HG03135 (cell line): ENCODE data around the gene GMDS.

Experiments
- ATAC-seq: cut with Tn5 transposase; IDR thresholded peaks from one replicate; pipeline ENCODE4 v1.9.1; 2021; ENCODE audit warnings: mild to moderate bottlenecking, moderate library complexity; ENCODE audit not compliant: unreplicated experiment

GMDS gene

DNA sequence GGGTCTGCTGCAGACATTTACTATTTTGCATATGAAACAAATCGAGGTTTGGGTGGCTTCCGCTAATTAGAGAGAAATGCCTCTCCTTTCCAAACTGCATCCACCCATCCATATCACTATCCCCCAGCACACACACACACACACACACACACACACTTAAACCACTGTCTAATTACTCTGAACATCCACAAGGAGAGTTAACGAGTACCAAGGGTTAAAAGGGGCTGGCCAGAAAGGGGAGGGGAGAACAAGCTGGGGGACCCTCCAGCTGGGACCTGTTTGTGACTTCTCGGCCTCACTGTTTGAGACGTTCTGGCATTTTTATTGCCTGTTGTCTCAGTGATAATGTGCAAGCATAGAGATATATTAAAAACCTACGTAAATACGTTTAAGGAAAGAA, 374.5 kb downstream of the GMDS start:
- no peak for ATAC-seq

DNA sequence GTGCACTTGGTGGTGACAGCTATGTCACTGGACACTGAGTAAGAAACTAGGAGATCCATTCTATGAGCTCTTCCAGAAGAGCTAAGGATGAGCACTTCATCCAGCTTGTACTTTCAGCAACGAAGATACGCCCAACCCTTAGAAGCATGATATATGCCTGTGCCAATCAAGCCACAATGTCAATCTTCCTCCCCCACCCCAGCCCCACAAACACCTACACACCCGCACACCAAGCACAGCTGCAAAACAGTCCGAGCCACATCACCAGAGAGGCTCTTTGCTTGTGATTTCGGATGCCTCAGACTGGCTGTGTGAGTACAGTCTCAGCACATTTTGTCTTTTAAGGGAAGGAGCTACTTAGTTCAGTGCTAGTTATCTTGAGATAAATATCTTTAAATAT, 375.2 kb downstream of the GMDS start:
- no peak for ATAC-seq

DNA sequence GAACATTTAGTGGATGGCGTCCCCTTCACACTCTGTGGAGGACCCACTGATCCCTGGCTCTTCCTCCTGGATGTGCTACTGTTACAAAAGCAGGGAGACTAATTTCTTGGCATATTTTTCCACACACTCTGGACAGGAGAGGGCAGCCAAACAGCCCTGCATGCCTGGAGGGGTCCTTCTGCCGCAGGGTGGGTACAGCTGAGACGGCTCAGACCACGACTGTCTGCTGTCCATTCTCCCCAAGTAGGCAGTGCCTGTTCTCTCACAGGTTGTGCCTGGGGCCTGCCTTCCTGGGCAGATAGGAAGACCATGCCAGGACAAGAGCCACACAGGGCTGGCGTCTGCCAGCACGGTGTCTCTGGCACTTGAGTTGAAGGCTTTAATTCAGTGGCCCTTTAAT, 375.6 kb downstream of the GMDS start:
- no peak for ATAC-seq

DNA sequence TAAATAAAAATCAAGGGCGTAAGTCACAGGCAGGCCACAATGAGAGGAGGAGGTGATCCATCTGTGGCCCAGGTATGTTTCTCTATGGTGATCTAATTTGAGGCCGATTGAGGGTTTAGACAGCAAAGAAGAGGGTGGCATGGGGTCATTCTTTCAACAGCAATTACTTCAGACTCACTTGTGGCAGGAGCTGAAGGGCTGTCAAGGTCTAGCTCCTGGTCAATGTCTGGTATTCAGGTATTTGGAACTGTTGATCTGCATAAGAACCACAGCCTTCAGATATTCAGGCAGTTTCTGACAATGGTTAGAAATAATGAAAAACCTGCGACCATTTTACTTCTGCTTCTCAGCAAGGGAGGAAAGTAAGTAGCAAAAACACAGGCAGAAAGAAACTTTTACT, 376.1 kb downstream of the GMDS start:
- no peak for ATAC-seq

DNA sequence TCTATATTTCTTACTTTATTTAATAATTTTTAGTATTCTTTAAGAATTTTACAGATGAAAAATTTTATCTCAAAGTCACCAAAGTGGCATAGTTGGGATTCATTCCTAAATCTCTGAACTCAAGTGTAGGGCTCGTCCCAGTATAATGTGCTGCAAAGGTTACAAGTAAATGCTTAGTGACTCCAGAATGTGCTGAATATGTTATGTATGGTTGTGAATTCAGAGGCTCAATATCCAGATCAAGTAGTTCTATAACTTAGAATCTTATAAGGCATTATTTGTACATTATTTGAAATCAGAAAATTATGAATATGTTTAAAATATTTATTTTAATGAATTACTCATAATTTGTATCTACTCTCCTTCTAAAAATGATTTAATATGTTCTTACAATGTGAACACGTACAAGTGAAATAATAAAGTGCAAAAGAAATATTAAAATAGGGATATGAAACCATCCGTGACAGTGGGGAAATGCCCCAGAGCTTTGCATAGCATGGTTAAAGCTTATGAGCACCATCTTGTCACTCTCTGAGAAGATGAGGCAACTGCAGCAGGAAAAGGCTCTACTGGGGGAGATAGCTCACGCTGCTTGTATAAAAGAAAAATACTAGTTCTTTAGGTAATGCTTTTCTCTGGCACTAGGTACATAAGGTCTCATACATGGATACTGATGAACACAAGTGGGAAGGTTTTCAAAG, 376.7 kb downstream of the GMDS start:
- ATAC-seq, result peak; percentile 64

DNA sequence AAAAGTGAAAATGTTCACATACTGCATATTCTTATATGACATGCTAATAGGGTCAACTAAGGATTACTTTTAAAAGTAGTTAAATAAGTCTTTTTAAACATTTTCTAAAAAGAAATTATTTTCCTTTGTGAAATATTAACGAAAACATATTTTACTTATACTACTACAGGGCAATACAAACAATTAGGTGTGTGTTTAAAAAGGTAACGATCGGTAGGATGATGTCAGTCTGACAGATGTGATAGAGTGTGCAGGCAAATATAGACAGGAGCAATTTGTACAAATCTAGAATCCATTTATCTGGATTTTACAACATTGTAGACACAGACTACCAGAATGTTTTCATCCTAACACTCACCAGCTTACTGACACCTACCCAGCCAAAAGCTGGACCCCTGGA, 378.2 kb downstream of the GMDS start:
- no peak for ATAC-seq

DNA sequence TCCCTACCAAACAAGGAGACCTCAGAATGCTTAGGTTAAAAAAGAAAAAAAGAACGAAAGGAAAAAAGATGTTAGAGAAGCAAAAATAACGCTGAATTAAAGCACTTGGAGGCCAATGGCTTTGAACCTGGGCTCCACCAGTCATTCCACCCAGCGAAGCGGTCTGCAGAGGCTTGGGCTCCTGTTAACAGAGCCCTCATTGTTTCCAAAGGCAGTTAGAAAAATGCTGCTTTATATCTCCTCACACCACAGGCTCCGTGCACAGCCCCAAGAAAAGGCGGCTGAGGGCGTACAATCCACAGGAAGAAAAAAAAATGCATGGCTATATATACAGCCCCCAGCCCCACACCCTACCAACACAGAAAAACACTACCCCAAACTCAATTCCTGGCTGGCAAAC, 379.8 kb downstream of the GMDS start:
- no peak for ATAC-seq

DNA sequence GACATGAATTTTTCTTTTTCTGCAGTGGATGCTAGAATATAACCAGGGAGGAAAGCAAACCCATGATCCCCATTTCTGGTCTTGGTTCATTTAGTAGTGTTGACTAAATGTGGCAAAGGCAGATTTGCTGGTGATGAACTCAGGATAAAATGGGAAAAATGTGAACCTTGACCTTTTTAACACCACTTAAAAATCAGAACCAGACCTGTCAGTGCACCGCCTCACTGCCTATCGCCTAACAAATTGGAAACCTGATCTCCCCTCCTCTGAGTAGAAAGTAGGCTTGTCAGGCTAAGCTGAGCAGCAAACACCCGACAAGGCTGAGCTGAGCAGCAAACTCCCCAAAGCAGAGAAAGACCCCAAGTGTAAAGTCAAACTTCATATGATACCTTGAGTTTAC, 380.9 kb downstream of the GMDS start:
- ATAC-seq, result no peak

DNA sequence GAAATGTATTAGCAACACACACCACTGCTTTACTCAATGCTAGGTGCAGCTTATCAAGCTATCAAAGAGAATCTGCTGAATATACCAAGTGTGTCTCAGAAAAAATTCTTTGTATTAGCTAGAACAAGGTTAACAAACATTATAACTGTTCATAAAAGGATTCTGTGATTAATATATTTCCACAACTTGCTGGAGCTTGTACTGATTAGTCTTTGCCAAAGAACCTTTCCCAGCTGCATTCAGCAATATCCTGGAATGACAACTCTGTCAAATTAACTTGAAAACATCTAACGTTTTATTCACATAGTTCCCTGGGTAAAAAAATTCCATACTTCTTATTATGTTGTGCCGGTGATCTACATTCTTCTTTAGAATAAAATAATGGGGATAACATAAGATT, 383.0 kb downstream of the GMDS start:
- no peak for ATAC-seq

DNA sequence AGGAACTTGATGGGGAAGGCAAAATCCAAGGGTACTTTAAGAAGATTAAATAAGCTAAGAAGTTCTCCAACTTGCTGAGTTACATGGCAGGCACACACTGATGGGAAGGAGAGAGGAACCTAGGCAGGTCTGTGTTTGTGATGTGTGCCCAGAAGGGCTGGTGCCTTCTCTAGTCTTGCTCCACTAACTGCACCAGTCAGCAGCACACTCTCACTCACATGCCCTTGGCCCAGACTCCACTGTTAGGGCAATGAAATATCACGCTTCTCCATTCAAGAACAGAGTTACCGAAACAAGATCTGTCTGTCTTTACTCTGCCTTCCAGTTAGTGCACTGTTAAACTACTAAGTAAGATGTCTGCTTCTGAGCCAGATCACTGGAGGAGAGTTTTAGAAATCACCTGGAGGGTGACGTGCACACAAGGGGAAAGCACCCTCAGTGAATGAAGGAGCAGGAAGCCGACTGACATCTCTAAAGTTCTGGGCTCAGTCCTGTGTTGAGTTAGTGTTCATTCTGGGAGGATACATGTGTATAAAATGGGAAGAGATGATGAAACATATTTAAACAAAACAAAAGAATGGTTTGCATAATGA, 384.6 kb downstream of the GMDS start:
- ATAC-seq, result no peak

DNA sequence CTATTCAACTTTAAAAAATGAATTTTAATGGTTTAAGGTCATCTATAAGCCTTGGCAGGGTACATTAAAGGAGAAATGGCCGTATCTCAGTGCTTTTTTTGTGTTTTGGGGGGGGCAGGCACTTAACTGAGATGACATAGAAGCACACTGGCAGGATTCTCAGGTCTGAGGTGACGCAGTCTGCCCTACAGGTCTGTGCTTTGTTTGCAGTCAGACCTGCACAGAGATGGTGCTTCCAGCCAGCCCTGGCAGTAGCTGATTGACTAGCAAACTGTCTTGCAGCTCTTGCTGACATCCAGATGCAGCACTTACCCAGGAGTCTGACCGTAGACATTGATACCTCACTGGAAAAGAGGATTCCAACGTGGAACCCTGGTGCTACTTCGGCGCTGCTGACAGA, 386.5 kb downstream of the GMDS start:
- no peak for ATAC-seq

DNA sequence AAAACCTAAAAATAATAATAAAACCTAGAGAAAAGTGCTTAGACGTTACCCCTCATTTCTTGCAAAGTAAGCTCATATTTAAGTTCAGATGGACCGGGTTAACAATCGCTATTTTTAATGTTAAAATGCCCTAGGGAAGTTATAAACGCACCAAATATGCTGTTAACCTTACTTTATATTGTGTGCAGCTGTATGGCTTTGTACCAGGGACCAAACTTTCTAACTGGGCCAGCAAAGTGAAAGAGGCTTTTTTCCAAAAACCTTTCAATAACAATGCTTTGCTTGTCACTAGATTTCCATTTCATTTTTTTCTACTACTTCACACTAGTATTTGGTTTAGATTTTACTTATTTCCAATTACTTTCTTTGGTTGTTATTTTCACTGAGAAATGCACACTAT, 387.2 kb downstream of the GMDS start:
- no peak for ATAC-seq

DNA sequence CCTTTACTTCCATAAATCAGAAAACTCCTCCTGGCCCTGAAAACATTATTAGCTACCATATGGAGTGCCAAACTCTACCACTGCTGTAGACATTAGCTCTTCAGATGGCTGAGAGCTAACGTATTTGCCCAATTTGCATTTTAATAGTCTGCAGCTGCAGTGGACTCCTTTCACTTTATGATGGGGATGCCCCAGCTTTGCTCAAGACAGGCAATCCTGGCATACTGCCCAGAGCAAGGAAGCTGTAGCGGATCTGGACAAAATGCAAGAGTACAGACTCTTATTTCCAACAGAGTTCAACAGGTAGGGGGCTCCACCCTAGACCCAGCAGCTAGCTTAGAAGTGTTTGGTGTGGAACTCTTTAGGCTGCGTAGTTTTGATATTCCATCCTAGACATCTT, 389.0 kb downstream of the GMDS start:
- ATAC-seq, result peak; percentile 86

DNA sequence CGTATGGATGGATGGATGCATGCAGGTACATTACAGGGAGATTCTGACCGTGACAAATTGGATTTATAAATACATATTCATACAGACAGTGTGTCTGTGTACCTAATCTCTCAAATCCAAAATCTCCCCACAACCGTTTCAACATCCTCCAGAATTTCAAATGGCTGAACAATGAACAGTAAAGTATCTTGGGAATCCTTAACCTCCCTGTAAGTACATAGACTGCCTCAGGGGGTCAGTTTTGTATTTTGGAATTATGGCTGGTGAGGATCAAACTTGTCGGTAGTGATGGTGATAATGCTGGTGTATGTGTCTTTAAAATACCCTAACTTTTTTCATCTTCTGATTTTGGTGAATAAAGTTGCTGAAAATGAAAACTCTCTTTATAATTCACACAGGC, 389.5 kb downstream of the GMDS start:
- ATAC-seq, result no peak

DNA sequence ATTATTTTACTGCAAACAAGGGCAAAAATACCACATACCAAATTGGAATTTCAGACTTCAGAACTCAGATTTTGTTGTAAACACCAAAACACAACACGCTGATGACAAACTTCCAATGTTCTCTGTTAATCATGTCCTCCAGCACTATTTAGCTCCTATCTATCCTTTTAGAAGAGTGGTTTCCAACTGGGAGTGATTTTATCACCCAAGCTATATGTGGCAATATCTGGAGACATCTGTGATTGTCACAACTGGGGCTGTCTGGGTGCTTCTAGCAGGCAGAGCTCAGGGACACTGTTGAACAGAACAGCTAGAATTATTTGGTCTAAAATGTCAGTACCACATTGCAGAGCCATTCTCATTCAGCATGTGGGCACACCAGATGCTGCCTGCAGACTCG, 391.1 kb downstream of the GMDS start:
- no peak for ATAC-seq

DNA sequence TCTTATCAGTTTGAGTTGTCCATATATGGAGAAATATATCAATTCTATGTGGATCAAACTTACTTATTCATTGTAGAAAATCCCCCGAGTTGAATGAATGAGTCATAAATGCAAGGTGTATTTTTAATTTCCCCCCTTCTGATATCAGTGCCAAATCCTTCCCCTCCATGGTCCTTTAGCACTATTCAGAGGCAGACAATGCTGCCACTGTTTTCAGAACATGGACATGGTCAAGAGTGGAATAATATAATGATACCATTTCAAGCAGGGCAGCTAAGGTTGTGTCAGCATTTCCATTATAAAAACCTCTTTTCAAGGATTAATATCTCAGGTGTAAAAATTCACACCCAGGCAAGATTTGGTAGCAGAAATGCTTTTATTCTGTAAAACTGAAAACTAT, 391.6 kb downstream of the GMDS start:
- ATAC-seq, result no peak

DNA sequence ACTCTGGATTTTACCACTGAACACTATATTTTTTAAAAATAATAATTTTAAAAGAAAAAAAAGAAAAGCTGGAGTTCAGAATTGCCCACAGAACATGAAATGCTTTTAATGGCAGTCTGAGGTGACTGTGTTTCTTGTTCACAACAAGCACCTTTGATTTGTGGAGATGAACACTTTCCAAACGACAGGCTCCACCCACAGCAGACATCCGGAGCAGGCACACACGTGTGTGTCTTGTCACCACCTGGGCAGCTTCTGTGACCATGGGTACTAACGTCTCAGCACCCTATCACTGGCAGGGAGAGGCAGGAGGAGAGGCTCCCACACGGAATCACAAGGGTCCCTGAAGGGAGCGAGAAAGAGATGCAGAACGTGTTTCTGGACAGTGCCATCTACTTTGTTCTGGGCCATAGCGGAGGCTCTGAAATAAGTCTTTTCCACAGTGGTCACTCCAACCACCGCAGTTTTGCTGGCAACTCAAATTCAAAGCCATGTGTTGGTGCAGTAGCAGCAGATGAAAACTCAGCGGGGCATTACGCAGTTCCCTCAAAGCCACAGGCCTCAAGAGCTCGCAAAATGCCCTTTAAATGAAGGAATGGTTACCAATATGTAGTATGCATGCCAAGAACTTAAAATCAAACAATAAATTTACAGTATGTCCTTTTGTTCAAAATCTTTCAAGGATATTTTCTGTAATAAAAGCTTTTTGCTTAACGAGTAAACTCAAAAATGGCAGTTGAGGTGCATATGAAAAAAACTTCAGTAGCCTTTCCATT, 393.5 kb downstream of the GMDS start:
- ATAC-seq, result no peak

DNA sequence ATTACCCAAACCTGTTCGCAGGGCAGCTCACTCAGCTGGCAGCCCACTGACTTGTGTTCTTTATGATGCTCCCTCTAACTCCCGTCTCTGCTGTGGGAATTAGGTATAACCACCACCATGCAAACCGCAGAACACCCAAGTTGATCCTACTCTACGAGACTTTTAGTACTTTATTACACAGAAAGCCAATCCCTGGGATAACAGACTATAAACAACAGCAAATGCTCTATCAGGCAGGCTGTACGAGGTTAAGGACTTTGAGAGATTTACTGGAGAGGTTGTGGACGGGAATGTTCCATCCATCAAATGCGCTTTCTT, 394.6 kb downstream of the GMDS start:
- no peak for ATAC-seq

DNA sequence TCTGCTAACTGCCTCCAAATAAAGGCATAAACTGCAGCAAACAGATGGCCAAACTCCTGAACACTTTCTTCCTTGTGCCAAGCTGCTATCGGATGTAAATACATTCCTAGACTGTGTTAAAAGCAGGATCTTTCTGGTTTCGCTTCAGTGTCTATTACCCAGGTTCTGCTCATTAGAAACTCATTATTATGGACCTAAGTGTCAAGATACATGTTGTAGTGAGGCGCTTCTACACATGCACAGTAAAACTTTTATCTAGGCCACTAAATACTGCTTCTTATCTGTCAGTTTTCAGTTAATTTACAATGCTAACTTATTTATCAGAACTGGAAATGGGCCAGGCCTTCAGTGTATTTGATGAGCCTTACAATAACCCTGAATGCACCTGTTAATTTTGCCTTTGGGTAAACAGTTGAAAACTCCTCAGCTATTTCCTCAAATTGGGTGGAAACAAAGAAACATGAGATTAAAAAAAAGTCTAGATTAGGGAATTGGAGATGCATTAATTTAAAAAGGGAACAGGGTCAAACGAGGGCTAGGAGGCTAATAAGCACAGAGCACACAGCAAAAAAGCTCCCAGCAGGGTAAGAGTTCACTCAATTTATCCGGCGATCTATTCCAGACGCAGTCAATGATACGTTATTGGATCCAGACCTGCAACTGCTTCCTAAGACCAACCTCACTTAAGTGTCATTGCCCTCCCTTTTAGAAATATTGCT, 395.1 kb downstream of the GMDS start:
- no peak for ATAC-seq

DNA sequence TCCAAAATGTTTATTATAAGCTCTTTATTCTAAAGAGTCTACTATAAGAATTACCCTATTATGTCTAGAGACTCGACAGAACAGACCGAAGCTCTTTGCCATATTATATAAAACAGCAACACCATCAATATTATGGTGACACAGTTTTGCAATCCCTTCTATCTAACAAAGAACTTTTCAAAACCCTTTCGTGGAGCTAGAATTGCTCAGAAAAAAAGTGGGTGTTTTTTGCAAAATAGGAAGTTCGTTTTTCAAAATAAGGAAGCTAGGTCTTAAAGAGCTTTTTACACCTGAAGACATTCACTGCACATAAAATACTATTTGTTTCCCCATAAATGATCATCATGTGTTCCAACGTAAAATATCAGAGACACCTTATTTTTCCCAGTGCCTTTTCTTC, 395.7 kb downstream of the GMDS start:
- ATAC-seq, result no peak

DNA sequence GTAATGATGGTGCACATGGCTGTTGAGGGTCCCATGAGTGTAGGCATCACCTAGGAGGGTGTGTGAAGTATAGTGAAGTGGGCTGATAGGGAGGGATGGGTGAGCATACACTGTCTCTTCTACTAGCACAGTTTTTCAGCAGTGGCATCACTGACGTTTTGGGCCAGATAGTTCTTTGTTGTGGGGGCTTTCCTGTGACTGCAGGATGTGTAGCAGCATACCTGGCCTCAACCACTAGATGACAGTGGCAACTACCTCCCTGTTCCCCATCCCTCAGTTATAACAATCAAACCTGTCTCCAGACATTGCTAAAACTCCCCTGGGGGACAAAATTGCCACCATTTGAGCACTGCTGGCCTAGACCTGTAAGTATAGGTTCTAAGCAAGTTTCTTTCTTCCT, 396.7 kb downstream of the GMDS start:
- ATAC-seq, result no peak

DNA sequence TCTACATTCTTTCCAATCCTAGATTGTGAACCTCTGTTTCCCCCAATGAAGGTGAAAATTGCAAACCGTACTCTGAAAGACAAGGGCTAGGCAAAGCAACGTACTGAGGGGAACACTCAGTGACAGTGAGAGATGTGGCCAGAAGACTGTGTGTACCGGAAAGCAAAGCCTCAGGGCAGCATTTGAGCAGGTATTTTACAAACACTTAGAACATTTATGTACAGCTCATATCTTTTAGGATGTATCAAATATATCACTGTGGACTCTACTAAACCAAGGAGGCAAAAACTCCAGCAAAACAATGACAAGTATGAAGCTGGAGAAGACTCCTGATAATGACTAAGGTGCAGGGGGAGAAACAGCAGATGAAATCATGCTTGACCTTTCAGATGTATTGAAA, 398.8 kb downstream of the GMDS start:
- no peak for ATAC-seq
